Measurements from ENCODE around the gene PHACTR3.

DNA sequence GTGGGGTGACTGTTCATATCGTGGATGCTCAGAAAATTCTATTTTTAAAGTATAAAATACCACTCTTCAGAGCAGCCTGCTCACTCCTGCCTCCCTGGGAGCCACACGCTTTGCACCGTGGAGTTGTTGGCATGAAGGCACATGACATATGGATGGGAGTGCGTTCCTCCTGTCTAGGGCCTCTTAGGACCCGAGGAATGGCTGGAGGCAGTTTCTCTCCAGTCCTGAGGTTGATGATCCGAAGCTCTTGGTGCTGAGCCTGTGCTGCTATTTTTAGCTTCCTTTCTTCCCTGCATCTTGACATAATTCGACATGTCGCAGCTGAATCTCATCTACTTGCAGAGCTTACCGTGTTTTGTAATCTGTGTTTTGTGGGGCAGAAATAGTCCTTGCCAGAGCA is 73.9 kb downstream of the PHACTR3 start:
- no peak for TF ChIP-seq TAF1 (conservative IDR thresholded peaks at IDR 0.05)
- no peak for TF ChIP-seq SP1 (IDR thresholded peaks at IDR 0.05)
- TF ChIP-seq JUND (IDR thresholded peaks at IDR 0.05): no peak
- TF ChIP-seq, protein P1, sequence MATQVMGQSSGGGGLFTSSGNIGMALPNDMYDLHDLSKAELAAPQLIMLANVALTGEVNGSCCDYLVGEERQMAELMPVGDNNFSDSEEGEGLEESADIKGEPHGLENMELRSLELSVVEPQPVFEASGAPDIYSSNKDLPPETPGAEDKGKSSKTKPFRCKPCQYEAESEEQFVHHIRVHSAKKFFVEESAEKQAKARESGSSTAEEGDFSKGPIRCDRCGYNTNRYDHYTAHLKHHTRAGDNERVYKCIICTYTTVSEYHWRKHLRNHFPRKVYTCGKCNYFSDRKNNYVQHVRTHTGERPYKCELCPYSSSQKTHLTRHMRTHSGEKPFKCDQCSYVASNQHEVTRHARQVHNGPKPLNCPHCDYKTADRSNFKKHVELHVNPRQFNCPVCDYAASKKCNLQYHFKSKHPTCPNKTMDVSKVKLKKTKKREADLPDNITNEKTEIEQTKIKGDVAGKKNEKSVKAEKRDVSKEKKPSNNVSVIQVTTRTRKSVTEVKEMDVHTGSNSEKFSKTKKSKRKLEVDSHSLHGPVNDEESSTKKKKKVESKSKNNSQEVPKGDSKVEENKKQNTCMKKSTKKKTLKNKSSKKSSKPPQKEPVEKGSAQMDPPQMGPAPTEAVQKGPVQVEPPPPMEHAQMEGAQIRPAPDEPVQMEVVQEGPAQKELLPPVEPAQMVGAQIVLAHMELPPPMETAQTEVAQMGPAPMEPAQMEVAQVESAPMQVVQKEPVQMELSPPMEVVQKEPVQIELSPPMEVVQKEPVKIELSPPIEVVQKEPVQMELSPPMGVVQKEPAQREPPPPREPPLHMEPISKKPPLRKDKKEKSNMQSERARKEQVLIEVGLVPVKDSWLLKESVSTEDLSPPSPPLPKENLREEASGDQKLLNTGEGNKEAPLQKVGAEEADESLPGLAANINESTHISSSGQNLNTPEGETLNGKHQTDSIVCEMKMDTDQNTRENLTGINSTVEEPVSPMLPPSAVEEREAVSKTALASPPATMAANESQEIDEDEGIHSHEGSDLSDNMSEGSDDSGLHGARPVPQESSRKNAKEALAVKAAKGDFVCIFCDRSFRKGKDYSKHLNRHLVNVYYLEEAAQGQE (IDR thresholded peaks at IDR 0.05): no peak
- TF ChIP-seq, protein P2, sequence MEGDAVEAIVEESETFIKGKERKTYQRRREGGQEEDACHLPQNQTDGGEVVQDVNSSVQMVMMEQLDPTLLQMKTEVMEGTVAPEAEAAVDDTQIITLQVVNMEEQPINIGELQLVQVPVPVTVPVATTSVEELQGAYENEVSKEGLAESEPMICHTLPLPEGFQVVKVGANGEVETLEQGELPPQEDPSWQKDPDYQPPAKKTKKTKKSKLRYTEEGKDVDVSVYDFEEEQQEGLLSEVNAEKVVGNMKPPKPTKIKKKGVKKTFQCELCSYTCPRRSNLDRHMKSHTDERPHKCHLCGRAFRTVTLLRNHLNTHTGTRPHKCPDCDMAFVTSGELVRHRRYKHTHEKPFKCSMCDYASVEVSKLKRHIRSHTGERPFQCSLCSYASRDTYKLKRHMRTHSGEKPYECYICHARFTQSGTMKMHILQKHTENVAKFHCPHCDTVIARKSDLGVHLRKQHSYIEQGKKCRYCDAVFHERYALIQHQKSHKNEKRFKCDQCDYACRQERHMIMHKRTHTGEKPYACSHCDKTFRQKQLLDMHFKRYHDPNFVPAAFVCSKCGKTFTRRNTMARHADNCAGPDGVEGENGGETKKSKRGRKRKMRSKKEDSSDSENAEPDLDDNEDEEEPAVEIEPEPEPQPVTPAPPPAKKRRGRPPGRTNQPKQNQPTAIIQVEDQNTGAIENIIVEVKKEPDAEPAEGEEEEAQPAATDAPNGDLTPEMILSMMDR (IDR thresholded peaks at IDR 0.05; ENCODE audit: low read depth, low read length, missing input control): no peak
- no peak for TF ChIP-seq EGR1 (IDR thresholded peaks at IDR 0.05; ENCODE audit: low read depth in 2 of 2)
- no peak for TF ChIP-seq GABPA (IDR thresholded peaks at IDR 0.05 in 1 of 2, conservative IDR thresholded peaks at IDR 0.05 in 1 of 2)
- TF ChIP-seq RAD21 (IDR thresholded peaks at IDR 0.05): no peak
- TF ChIP-seq, protein P3, sequence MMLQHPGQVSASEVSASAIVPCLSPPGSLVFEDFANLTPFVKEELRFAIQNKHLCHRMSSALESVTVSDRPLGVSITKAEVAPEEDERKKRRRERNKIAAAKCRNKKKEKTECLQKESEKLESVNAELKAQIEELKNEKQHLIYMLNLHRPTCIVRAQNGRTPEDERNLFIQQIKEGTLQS (IDR thresholded peaks at IDR 0.05): no peak
- TF ChIP-seq HNF4G (IDR thresholded peaks at IDR 0.05): no peak
- TF ChIP-seq YY1 (IDR thresholded peaks at IDR 0.05): no peak
- TF ChIP-seq, protein P4, sequence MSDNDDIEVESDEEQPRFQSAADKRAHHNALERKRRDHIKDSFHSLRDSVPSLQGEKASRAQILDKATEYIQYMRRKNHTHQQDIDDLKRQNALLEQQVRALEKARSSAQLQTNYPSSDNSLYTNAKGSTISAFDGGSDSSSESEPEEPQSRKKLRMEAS (IDR thresholded peaks at IDR 0.05): no peak

Measured in liver (tissue), 3 donors.